Neuronal stem cell (in vitro differentiated cells): ENCODE results near the gene LSR.
A peak's percentile ranks its signal among the peaks of the same experiment; 100 is the strongest.

Source experiments
- DNase-seq: peaks from one replicate; pipeline ENCODE4 v3.0.0-alpha.2; 2013; ENCODE audit warnings: low spot score
- H2AFZ ChIP-seq: one replicate; pipeline ENCODE4 v1.6.1; 2013; ENCODE audit warnings: mild to moderate bottlenecking, low read length, inconsistent platforms
- H2AK5ac ChIP-seq: 2 replicates; pipeline ENCODE4 v1.6.1; 2013; ENCODE audit warnings: low read depth, mild to moderate bottlenecking, inconsistent platforms, low read length, moderate library complexity, mixed read lengths
- H2BK120ac ChIP-seq: 2 replicates; pipeline ENCODE4 v1.6.1; 2013; ENCODE audit warnings: low read depth, mild to moderate bottlenecking, inconsistent platforms, low read length, moderate library complexity, mixed read lengths
- H2BK12ac ChIP-seq: one replicate; pipeline ENCODE4 v1.6.1; 2013; ENCODE audit warnings: low read length, inconsistent platforms
- H2BK15ac ChIP-seq: 2 replicates; pipeline ENCODE4 v1.6.1; 2013; ENCODE audit warnings: mild to moderate bottlenecking, low read length, inconsistent platforms, mixed read lengths
- H2BK5ac ChIP-seq: one replicate; pipeline ENCODE4 v1.6.1; 2013; ENCODE audit warnings: inconsistent platforms, mild to moderate bottlenecking, low read length, moderate library complexity
- H3K14ac ChIP-seq: one replicate; pipeline ENCODE4 v1.6.1; 2013; ENCODE audit warnings: low read length, inconsistent platforms
- H3K18ac ChIP-seq: 2 replicates; pipeline ENCODE4 v1.6.1; 2013; ENCODE audit warnings: low read length, inconsistent platforms
- H3K23ac ChIP-seq: 2 replicates; pipeline ENCODE4 v1.6.1; 2013; ENCODE audit warnings: low read depth, mild to moderate bottlenecking, mixed read lengths, low read length, inconsistent platforms; ENCODE audit not compliant: poor library complexity
- H3K27ac ChIP-seq: replicated peaks from 3 replicates; pipeline ENCODE4 v1.5.1; 2013; ENCODE audit warnings: low read length, inconsistent platforms
- H3K27me3 ChIP-seq, 3 experiments: 2 replicates each; pipeline ENCODE4 v1.6.1; 2013; ENCODE audit warnings: low read length in 3 of 3, mild to moderate bottlenecking in 2 of 3, inconsistent platforms in 1 of 3, low read depth in 1 of 3, mixed read lengths in 1 of 3, moderate library complexity in 1 of 3; ENCODE audit not compliant: control insufficient read depth in 3 of 3, insufficient read depth in 3 of 3
- H3K36me3 ChIP-seq, 2 donors: replicated peaks in 1 of 2; 2 replicates each; pipeline ENCODE4 v1.6.1; 2013; ENCODE audit warnings: low read length in 2 of 2; ENCODE audit not compliant: control insufficient read depth in 2 of 2, insufficient read depth in 2 of 2
- H3K4ac ChIP-seq: 2 replicates; pipeline ENCODE4 v1.6.1; 2013; ENCODE audit warnings: inconsistent platforms, mild to moderate bottlenecking, low read length, moderate library complexity
- H3K4me1 ChIP-seq, 2 donors: 1 replicate in 1 of 2; 2 replicates in 1 of 2; pipeline ENCODE4 v1.6.1; 2013; ENCODE audit warnings: low read length in 2 of 2, low read depth in 1 of 2; ENCODE audit not compliant: control insufficient read depth in 2 of 2, insufficient read depth in 1 of 2
- H3K4me2 ChIP-seq: one replicate; pipeline ENCODE4 v1.6.1; 2013; ENCODE audit warnings: mild to moderate bottlenecking, low read length, inconsistent platforms; ENCODE audit not compliant: insufficient read depth, poor library complexity, severe bottlenecking
- H3K4me3 ChIP-seq, 2 donors: 2 replicates each; pipeline ENCODE4 v1.5.1; 2013; ENCODE audit warnings: low read length in 2 of 2, mild to moderate bottlenecking in 2 of 2, inconsistent platforms in 1 of 2, moderate library complexity in 1 of 2
- H3K79me1 ChIP-seq: one replicate; pipeline ENCODE4 v1.6.1; 2013; ENCODE audit warnings: low read depth, mild to moderate bottlenecking, inconsistent platforms, low read length, moderate library complexity
- H3K9ac ChIP-seq: one replicate; pipeline ENCODE4 v1.6.1; 2013; ENCODE audit warnings: mild to moderate bottlenecking, low read depth, low read length, inconsistent platforms; ENCODE audit not compliant: poor library complexity
- H3K9me3 ChIP-seq, 2 donors: replicated peaks in 1 of 2; 2 replicates each; pipeline versions ENCODE3 to v1.6.1; 2013; ENCODE audit warnings: low read length in 2 of 2, mild to moderate bottlenecking in 2 of 2, inconsistent platforms in 1 of 2, low read depth in 1 of 2, mixed read lengths in 1 of 2, moderate library complexity in 1 of 2; ENCODE audit not compliant: control insufficient read depth in 2 of 2, insufficient read depth in 1 of 2
- H4K8ac ChIP-seq: one replicate; pipeline ENCODE4 v1.6.1; 2013; ENCODE audit warnings: low read depth, mild to moderate bottlenecking, inconsistent platforms, low read length, moderate library complexity
- H4K91ac ChIP-seq: one replicate; pipeline ENCODE4 v1.6.1; 2013; ENCODE audit warnings: low read length, low read depth, mild to moderate bottlenecking, inconsistent platforms; ENCODE audit not compliant: poor library complexity
- WGBS, 2 donors: extraction: QIAGEN DNeasy Blood & Tissue Kit; methylation state at CpG; one replicate each; pipeline ENCODE4 v1.1.7; 2013; ENCODE audit warnings: missing lambda C conversion rate in 2 of 2, mixed read lengths in 1 of 2; ENCODE audit not compliant: insufficient read length in 2 of 2, insufficient replicate concordance in 1 of 2; ENCODE audit errors: extremely low coverage in 2 of 2; 5-methylcytosine and 5-hydroxymethylcytosine counted together

LSR gene

GRCh38 chr19:35278578-35279284 lies 29.9 kb downstream of the LSR start:
- Histone ChIP-seq H3K36me3 (peaks cover 21 to 54% of the 10 kb centered on the region in 2 donors), H2BK15ac (no peak overlapping the region), H3K27ac (no peak overlapping the region), H3K4me2 (no peak overlapping the region), H2BK12ac (no peak overlapping the region), H4K8ac (no peak overlapping the region), H3K14ac (no peak overlapping the region), H3K18ac (no peak overlapping the region), H2AK5ac (no peak overlapping the region), H3K9me3 (peaks cover 0 to 3% of the 10 kb centered on the region in 2 donors), H3K4ac (no peak overlapping the region), H3K27me3 (peaks cover 0 to 2% (median 0%) of the 10 kb centered on the region in 3 experiments), H3K4me3 (no peak overlapping the region), H2AFZ (no peak overlapping the region), H4K91ac (no peak overlapping the region), H2BK120ac (no peak overlapping the region), H2BK5ac (no peak overlapping the region), H3K23ac (peak overlapping the region; percentile 31), H3K9ac (no peak overlapping the region), H3K79me1 (no peaks in the 10 kb centered on the region), H3K4me1 (peaks cover 0 to 3% of the 10 kb centered on the region in 2 donors)
- no CpG with 5 or more reads among the region's 45 CpGs for WGBS, 2 donors
- no peak for DNase-seq

DNA sequence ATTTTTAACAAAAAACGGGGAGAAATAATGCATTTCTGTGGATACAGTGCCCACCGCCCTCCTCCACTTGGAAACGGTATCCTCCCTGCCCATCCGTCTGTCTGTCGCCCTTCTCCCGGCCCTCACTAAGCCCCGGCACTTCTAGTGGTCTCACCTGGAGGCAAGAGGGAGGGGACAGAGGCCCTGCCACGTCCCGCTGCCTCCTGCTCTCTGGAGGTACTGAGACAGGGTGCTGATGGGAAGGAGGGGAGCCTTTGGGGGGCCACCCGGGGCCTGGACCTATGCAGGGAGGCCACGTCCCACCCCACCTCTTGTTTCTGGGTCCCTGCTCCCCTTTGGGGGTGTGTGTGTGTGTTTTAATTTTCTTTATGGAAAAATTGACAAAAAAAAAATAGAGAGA lies 30.6 kb downstream of the LSR start:
- Histone ChIP-seq H3K9ac (no peak overlapping the region), H3K4me3 (no peak overlapping the region), H2AK5ac (no peak overlapping the region), H2BK15ac (no peak overlapping the region), H3K23ac (peak overlapping the region; percentile 31), H3K4me1 (peaks cover 0 to 3% of the 10 kb centered on the region in 2 donors), H3K18ac (no peak overlapping the region), H3K36me3 (peaks cover 16 to 48% of the 10 kb centered on the region in 2 donors), H3K9me3 (peaks cover 0 to 3% of the 10 kb centered on the region in 2 donors), H3K27ac (no peak overlapping the region), H2BK5ac (no peak overlapping the region), H4K91ac (no peak overlapping the region), H3K4me2 (no peak overlapping the region), H3K79me1 (no peaks in the 10 kb centered on the region), H4K8ac (no peak overlapping the region), H2BK120ac (no peak overlapping the region), H3K4ac (no peak overlapping the region), H3K27me3 (peaks cover 0 to 2% (median 0%) of the 10 kb centered on the region in 3 experiments), H2AFZ (no peak overlapping the region), H2BK12ac (no peak overlapping the region), H3K14ac (no peak overlapping the region)
- WGBS, 2 donors, result no CpG with 5 or more reads among the region's 11 CpGs
- no peak for DNase-seq

DNA sequence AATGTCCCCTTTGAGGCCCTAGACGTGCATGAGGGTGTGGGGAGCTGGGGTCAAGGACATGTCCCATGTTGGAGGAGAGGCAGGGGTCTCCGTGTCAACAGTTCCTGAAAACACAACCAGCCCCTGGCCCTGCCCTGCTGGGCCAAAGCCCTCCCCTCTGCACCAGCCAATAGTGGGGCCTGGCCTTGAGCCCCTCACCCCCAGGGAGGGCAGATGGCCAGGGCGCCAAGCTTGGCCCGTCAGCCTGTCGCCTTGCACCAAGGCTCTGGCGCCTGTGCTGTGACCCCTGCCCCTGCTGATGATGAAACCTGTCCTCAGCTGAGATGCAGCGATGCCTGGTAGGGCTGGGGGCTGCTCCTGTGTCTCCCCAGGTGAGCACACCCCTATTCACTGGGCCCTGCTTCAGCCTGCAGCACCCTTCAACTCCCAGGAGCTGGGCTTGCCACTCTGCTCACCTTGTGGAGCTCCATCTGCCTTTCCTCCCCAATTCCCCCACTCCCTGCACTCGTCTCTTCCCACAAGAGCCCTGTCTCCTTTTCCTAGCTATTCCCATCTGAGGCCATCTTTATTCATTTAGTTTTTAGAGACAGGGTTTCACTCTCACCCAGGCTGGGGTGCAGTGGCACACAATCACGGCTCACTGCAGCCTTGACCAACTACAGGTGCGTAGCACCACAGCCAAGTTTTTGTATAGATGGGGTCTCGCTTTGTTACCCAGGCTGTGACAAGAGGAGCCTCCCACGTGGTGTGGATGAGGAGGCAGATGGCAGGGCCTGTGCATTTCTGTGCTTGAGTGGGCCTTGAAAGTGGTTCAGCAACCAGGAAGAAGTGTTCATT lies 31.4 kb downstream of the LSR start:
- Histone ChIP-seq H3K23ac (peak overlapping the region; percentile 2), H3K4ac (no peak overlapping the region), H3K9me3 (peaks cover 0 to 3% of the 10 kb centered on the region in 2 donors), H2AK5ac (no peak overlapping the region), H3K4me2 (no peak overlapping the region), H3K79me1 (no peaks in the 10 kb centered on the region), H3K14ac (no peak overlapping the region), H2BK120ac (no peak overlapping the region), H2BK5ac (no peak overlapping the region), H4K91ac (no peak overlapping the region), H2BK15ac (no peak overlapping the region), H3K4me1 (peaks cover 0 to 8% of the 10 kb centered on the region in 2 donors), H3K27ac (no peak overlapping the region), H3K4me3 (no peak overlapping the region), H2AFZ (no peak overlapping the region), H3K9ac (no peak overlapping the region), H3K18ac (no peak overlapping the region), H4K8ac (no peak overlapping the region), H3K27me3 (peaks cover 0 to 4% (median 2%) of the 10 kb centered on the region in 3 experiments), H2BK12ac (no peak overlapping the region), H3K36me3 (peaks cover 16 to 40% of the 10 kb centered on the region in 2 donors)
- DNase-seq, result no peak
- no CpG with 5 or more reads among the region's 12 CpGs for WGBS, 2 donors

DNA sequence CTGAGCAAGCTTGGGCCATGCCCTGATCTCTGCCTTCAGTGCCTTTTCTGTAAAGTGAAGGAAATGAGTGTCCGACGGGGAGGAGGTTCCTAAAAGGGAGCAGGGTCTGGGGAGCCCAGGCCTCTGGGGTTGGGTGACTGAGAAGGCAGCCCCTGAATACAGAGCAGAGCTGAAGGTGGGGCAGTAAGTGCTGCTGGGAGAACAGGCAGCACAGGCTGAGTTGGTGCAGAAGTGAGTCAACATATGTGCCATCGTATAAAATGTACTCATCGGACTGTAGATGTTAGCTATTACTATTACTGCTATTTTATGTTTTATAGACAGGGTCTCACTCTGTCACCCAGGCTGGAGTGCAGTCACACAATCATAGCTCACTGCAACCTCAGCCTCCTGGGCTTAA lies 32.5 kb downstream of the LSR start:
- Histone ChIP-seq H3K9me3 (peaks cover 0 to 3% of the 10 kb centered on the region in 2 donors), H2BK120ac (no peak overlapping the region), H2AFZ (no peak overlapping the region), H2BK15ac (no peak overlapping the region), H3K14ac (no peak overlapping the region), H2BK5ac (no peak overlapping the region), H3K36me3 (peaks cover 15 to 29% of the 10 kb centered on the region in 2 donors), H3K27ac (no peak overlapping the region), H2BK12ac (no peak overlapping the region), H4K8ac (no peak overlapping the region), H4K91ac (no peak overlapping the region), H3K18ac (no peak overlapping the region), H3K4me2 (no peak overlapping the region), H2AK5ac (no peak overlapping the region), H3K23ac (no peak overlapping the region), H3K4me1 (peaks cover 0 to 8% of the 10 kb centered on the region in 2 donors), H3K4ac (no peak overlapping the region), H3K79me1 (no peaks in the 10 kb centered on the region), H3K27me3 (peaks cover 0 to 7% (median 2%) of the 10 kb centered on the region in 3 experiments), H3K4me3 (no peak overlapping the region), H3K9ac (no peak overlapping the region)
- no peak for DNase-seq
- WGBS, 2 donors, result no CpG with 5 or more reads among the region's 4 CpGs
